HT1080 (cell line): ENCODE data around the gene KLHL33. TPM values are rescaled to one million over a fixed set of nuclear protein-coding genes. Genes with fewer than 3 reads are reported as not detected.

Source experiments
- DNase-seq: peaks from one replicate; pipeline ENCODE4 v3.0.0-alpha.2; 2015; ENCODE audit warnings: low read depth
- total RNA-seq: library from RNA; depleted of rRNA; stranded (reverse); fragments of >200 nt; shearing (Covaris generic); gene quantifications from 2 replicates; pipeline ENCODE4 v1.2.3, GENCODE V29; 2014

The KLHL33 gene
- total RNA-seq, 1 experiment from 2014 or later: not detected

- DNase-seq: peak; percentile 7
These were observed 22.3 kb downstream of the KLHL33 start for GRCh38 chr14:20413744-20414082.

- peak; percentile 86 for DNase-seq
These were observed 22.9 kb downstream of the KLHL33 start, which contains the start of gene TEP1 for GRCh38 chr14:20412876-20413743. Gene TEP1, minus strand, starts transcription at chr14:20413501. Its CDS starts 5,062 bp downstream, at chr14:20408439.

- peak; percentile 30 for DNase-seq
These were observed 23.6 kb downstream of the KLHL33 start for GRCh38 chr14:20412411-20412810.

- DNase-seq: peak; percentile 59
These were observed 26.7 kb downstream of the KLHL33 start for GRCh38 chr14:20409226-20409625.

- DNase-seq: no peak
These were observed 32.4 kb downstream of the KLHL33 start for GRCh38 chr14:20403521-20403920.

GRCh38 chr14:20400965-20401593 is 34.9 kb downstream of the KLHL33 start:
- peak; percentile 93 for DNase-seq

GRCh38 chr14:20400589-20400964 is 35.4 kb downstream of the KLHL33 start:
- DNase-seq: no peak

GRCh38 chr14:20397511-20397910 is 38.5 kb downstream of the KLHL33 start:
- no peak for DNase-seq

GRCh38 chr14:20391505-20391904 is 44.5 kb downstream of the KLHL33 start:
- no peak for DNase-seq

- no peak for DNase-seq
These were observed 47.8 kb downstream of the KLHL33 start for GRCh38 chr14:20388159-20388558.

- DNase-seq: no peak
These were observed 48.4 kb downstream of the KLHL33 start for GRCh38 chr14:20387576-20387975.

- no peak for DNase-seq
These were observed 49.6 kb downstream of the KLHL33 start for GRCh38 chr14:20386276-20386855.

- DNase-seq: no peak
These were observed 51.1 kb downstream of the KLHL33 start for GRCh38 chr14:20384886-20385285.

GRCh38 chr14:20384321-20384720 is 51.6 kb downstream of the KLHL33 start:
- DNase-seq: no peak

- DNase-seq: no peak
These were observed 52.3 kb downstream of the KLHL33 start for GRCh38 chr14:20383636-20384035.

GRCh38 chr14:20383032-20383431 is 52.9 kb downstream of the KLHL33 start:
- no peak for DNase-seq

- DNase-seq: no peak
These were observed 53.4 kb downstream of the KLHL33 start for GRCh38 chr14:20382526-20382925.

- DNase-seq: no peak
These were observed 54.6 kb downstream of the KLHL33 start for GRCh38 chr14:20381341-20381740.

GRCh38 chr14:20380681-20381080 is 55.3 kb downstream of the KLHL33 start:
- DNase-seq: no peak

- DNase-seq: no peak
These were observed 56.2 kb downstream of the KLHL33 start for GRCh38 chr14:20379743-20380142.

GRCh38 chr14:20377171-20377570 is 58.8 kb downstream of the KLHL33 start:
- DNase-seq: no peak

- DNase-seq: no peak
These were observed 59.8 kb downstream of the KLHL33 start for GRCh38 chr14:20376071-20376588.
